SU-DHL-6 (cell line): ENCODE data around the gene SLC39A3.

Source experiments
- EZH2phosphoT487 ChIP-seq: fragments of 200-600 bp; sonication (generic), shearing (Covaris generic); conservative IDR thresholded peaks from 2 replicates; pipeline ENCODE4 v1.6.1; 2018; ENCODE audit warnings: mild to moderate bottlenecking, antibody characterized with exemption, low read length, moderate library complexity, mixed read lengths
- TF ChIP-seq, protein P1 (sequence below): fragments of 200-600 bp; sonication (generic); IDR thresholded peaks from one replicate; pipeline ENCODE4 v1.5.1; 2017; ENCODE audit warnings: antibody characterized with exemption, mild to moderate bottlenecking, low read length, moderate library complexity; ENCODE audit not compliant: insufficient read depth, poor library complexity, severe bottlenecking

DNA sequence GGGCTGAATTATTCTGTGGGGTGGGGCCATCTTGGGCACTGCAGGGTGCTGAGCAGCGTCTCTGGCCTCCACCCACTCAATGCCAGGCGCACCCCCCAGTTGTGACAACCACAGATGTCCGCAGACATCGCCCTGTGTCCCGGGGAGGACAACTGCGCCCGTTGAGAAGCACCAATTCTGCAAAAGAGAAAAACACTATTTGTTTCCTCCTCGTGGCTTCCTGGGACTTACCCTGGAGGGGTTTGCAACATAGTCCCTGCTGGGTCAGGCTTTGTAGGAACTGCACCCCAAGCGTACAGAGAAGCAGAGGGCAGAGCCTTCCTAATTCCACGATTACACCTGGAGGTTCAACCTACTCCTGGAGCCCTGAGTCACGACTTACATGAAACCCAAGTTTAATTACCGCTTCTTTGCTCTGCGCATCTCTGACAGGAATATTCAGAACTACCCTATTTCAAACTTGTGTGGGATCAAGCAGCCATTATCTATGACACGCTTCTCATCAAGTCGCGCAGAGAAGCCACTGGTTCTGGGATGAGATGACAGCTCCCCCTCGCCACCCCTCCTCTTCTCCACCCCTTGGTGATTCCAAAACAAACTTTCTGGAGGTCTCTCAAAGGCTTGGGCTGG, 11.1 kb upstream of the SLC39A3 start:
- TF ChIP-seq EZH2phosphoT487, result no peak
- TF ChIP-seq, protein P1, sequence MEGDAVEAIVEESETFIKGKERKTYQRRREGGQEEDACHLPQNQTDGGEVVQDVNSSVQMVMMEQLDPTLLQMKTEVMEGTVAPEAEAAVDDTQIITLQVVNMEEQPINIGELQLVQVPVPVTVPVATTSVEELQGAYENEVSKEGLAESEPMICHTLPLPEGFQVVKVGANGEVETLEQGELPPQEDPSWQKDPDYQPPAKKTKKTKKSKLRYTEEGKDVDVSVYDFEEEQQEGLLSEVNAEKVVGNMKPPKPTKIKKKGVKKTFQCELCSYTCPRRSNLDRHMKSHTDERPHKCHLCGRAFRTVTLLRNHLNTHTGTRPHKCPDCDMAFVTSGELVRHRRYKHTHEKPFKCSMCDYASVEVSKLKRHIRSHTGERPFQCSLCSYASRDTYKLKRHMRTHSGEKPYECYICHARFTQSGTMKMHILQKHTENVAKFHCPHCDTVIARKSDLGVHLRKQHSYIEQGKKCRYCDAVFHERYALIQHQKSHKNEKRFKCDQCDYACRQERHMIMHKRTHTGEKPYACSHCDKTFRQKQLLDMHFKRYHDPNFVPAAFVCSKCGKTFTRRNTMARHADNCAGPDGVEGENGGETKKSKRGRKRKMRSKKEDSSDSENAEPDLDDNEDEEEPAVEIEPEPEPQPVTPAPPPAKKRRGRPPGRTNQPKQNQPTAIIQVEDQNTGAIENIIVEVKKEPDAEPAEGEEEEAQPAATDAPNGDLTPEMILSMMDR, result no peak
